OCI-LY7 (cell line): Measurements from ENCODE around the gene ARHGEF40.

Source experiments
- CTCF ChIP-seq: fragments of 200-600 bp; sonication (generic); conservative IDR thresholded peaks from 2 replicates; pipeline ENCODE4 v1.5.1; 2014; ENCODE audit warnings: mild to moderate bottlenecking, antibody characterized with exemption, low read length, moderate library complexity, mixed read lengths
- EZH2phosphoT487 ChIP-seq: fragments of 200-600 bp; sonication (generic); IDR thresholded peaks from 2 replicates; pipeline ENCODE4 v1.6.1; 2018; ENCODE audit warnings: low read depth, borderline replicate concordance, mild to moderate bottlenecking, mixed run types, antibody characterized with exemption, low read length, moderate library complexity, mixed read lengths

DNA sequence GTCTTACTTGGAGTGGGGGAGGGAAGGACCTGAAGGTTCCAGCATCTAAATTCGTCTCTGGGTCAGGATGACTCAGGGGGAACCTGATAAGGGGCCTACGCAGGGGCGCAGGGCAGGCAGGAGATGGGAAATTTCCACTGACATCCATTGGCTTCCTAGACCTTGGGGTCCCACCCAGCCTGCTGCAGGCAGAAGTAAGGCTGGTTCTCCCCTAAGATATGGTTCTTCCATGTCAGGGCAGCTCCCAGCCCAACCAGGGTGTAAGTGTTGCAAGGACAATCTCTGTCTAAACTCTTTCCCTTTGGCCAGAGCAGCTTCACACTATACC, 43.2 kb upstream of the ARHGEF40 start:
- no peak for TF ChIP-seq CTCF
- no peak for TF ChIP-seq EZH2phosphoT487
